Spleen (tissue), 11 donors: ENCODE measurements around the gene SIM1. TPM values are rescaled to one million over a fixed set of nuclear protein-coding genes. Genes with fewer than 3 reads are reported as not detected.

Source experiments
- DNase-seq: peaks from one replicate; pipeline ENCODE4 v3.0.0-alpha.2; 2020
- H3K27ac ChIP-seq, 8 donors: fragments of 200-600 bp; sonication (generic) in 7 of 8; 1 replicate in 4 of 8; 2 replicates in 4 of 8; pipeline versions ENCODE4 v1.5.0 to v1.8.0; 2016 to 2021; ENCODE audit warnings: inconsistent platforms in 4 of 8, mild to moderate bottlenecking in 4 of 8, moderate library complexity in 1 of 8
- H3K27me3 ChIP-seq, 7 donors: fragments of 200-600 bp; sonication (generic) in 6 of 7; replicated peaks in 1 of 7; 1 replicate in 4 of 7; 2 replicates in 3 of 7; pipeline versions ENCODE4 v1.5.0 to v1.8.0; 2016 to 2021; ENCODE audit warnings: inconsistent platforms in 3 of 7, mild to moderate bottlenecking in 1 of 7
- H3K36me3 ChIP-seq, 6 donors: fragments of 200-600 bp; sonication (generic) in 5 of 6; 1 replicate in 4 of 6; 2 replicates in 2 of 6; pipeline versions ENCODE4 v1.5.0 to v1.8.0; 2016 to 2021; ENCODE audit warnings: inconsistent platforms in 2 of 6
- H3K4me1 ChIP-seq, 6 donors: fragments of 200-600 bp; sonication (generic) in 5 of 6; 1 replicate in 3 of 6; 2 replicates in 3 of 6; pipeline versions ENCODE4 v1.5.0 to v1.8.0; 2016 to 2021; ENCODE audit warnings: inconsistent platforms in 3 of 6
- H3K4me3 ChIP-seq, 8 donors: fragments of 200-600 bp; sonication (generic) in 7 of 8; 1 replicate in 4 of 8; 2 replicates in 4 of 8; pipeline versions ENCODE4 v1.5.0 to v1.8.0; 2016 to 2021; ENCODE audit warnings: inconsistent platforms in 4 of 8, mild to moderate bottlenecking in 4 of 8, moderate library complexity in 2 of 8
- H3K9me3 ChIP-seq, 8 donors: fragments of 200-600 bp; sonication (generic) in 7 of 8; 1 replicate in 4 of 8; 2 replicates in 4 of 8; pipeline versions ENCODE4 v1.5.0 to v1.8.0; 2016 to 2021; ENCODE audit warnings: inconsistent platforms in 4 of 8
- CTCF ChIP-seq, 11 experiments: fragments of 200-600 bp in 7 of 11; fragments of 450-650 bp in 4 of 11; sonication (generic) in 4 of 11; IDR thresholded peaks in 8 of 11; conservative IDR thresholded peaks in 3 of 11; 1 replicate in 7 of 11; 2 replicates in 4 of 11; pipeline versions ENCODE4 v1.4.0 to v1.8.0; 2016 to 2021; ENCODE audit warnings: antibody characterized with exemption in 11 of 11, inconsistent platforms in 4 of 11, mild to moderate bottlenecking in 1 of 11
- POLR2A ChIP-seq, 3 donors: fragments of 450-650 bp; IDR thresholded peaks; one replicate each; pipeline ENCODE4 v1.5.1; 2017; ENCODE audit warnings: antibody characterized with exemption in 3 of 3, mild to moderate bottlenecking in 1 of 3
- POLR2AphosphoS5 ChIP-seq, 3 donors: sonication (generic); formaldehyde crosslinking; IDR thresholded peaks; one replicate each; pipeline ENCODE4 v1.5.1; 2017; ENCODE audit warnings: antibody characterized with exemption in 3 of 3
- WGBS, 5 donors: extraction: QIAGEN DNeasy Blood & Tissue Kit in 3 of 5; methylation state at CpG; one replicate each; pipeline versions ENCODE4 v1.1.5 to v1.1.7; 2013 to 2018; 5-methylcytosine and 5-hydroxymethylcytosine counted together
- intact Hi-C: fragments of 100-400 bp; cut with DNase I; formaldehyde crosslinking; loops from one replicate; pipeline ENCODE4 v1.15.0; 2023; ENCODE audit warnings: low total_unique reads
- polyA plus RNA-seq, 3 donors: library from polyadenylated mRNA; stranded (reverse); fragments of 200-250 nt; gene quantifications; one replicate each; pipeline ENCODE4 v1.2.1, GENCODE V29; 2013
- total RNA-seq, 7 donors: library from RNA; depleted of rRNA in 3 of 7; stranded (reverse); fragments of >200 nt in 3 of 7; fragmentation: NEBNext Ultra II Directional in 4 of 7; extraction: Animal tissue kit (Norgen Biotek cat#: 25700) in 4 of 7; gene quantifications; one replicate each; pipeline versions ENCODE4 v1.1.0 to v1.2.1, GENCODE V29; 2016 to 2021
- donor health status: healthy with polysubstance abuse.
- donor health status: DM: no; HTN: no; CAD: no; lungs with moderate emphysema.
- donor health status: DM: no; HTN: no; CAD: no.
- donor health status: Bipolar disorder and iron deficiency.
- donor health status: healthy.
- donor health status: DM: no; HTN: no; CAD: no.
- donor health status: DM: yes; HTN: yes; CAD: no.

The SIM1 gene
- total and polyA plus RNA-seq, 10 donors = not detected

DNA sequence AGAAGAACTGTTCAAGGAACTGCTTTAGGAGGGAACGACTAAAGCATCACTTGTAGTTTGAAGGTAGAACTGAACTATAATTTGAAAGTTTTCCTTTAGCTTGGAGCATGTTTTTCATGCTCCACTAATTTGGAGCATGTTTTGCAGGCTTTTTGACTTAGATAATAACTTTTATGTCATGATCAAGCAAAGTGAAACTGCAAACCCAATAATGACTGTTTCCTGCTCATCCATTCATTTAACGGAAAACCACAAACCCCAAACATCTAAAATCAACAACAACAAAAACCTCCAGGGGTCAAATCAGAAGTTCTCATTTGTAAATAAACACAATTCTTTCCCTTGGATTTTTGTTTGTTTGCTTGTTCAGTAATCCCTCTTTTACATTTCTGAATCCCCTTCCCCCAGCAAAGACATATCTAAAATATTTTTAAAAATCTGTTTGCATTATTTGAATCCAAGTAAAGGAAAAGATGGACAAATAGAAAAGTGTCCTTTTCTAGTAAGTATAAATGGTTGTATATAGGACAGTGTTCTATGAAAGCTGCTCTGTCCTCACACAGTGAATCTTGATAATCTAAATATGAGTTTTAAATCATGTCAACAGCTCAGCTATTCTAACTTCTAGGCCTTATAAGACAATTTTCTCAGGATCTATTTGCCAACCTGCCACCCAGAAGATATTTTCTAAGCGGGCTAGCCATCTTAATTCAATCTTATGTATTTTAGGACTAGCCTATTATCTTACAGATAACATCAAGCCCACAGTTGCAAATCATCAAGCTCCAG lies 2.6 kb downstream of the SIM1 start:
- 6 to 14% (median 11%) methylated on average over 3 of the region's 3 CpGs for WGBS, 5 donors
- no peak overlapping the region for H3K27ac ChIP-seq
- no peak overlapping the region for H3K4me3 ChIP-seq
- TF ChIP-seq POLR2A (IDR thresholded peaks at IDR 0.05) = no peak
- no peak for TF ChIP-seq POLR2AphosphoS5 (IDR thresholded peaks at IDR 0.05)
- TF ChIP-seq CTCF (IDR thresholded peaks at IDR 0.05 in 8 of 11, conservative IDR thresholded peaks at IDR 0.05 in 3 of 11) = no peak
- DNase-seq = no peak
- H3K4me1 ChIP-seq = peaks cover 0 to 45% (median 25%) of the 10 kb centered on the region in 6 donors
- intact Hi-C loops = no loop called here
- no peaks in the 10 kb centered on the region for H3K36me3 ChIP-seq
- H3K9me3 ChIP-seq = peaks cover 0 to 31% (median 0%) of the 10 kb centered on the region in 8 donors
- peaks cover 37 to 100% (median 100%) of the 10 kb centered on the region in 7 donors for H3K27me3 ChIP-seq

DNA sequence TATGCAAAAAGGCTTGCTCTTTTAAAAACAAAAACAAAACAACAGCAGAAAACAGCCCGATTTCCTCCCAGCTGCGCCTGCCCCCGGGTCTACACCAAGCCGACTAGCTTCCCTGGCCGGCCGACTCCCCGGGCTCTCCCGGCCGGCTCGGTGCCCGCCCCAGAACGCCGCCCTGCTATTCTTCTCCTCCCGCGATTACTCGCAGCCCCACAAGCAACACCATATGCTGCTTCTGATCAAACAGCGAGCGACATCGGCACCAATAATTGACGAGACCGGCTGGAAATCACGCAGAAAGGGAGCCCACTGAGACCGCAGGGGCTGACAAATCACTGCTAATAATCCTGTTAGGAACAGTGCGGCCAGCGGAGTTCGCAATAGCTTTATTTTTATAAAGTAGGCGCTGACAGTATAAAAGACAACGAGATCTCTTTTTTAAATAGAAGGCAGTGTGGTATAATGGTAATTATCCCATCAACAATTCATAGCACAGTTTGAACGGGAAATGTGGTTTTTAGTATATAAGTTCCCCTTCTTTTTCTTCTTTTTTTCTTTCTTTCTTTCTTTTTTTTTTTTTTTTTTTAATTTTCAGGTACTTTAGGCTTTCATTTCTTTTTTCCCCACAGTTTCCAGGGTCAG lies 3.3 kb downstream of the SIM1 start:
- TF ChIP-seq POLR2A (IDR thresholded peaks at IDR 0.05) = no peak
- TF ChIP-seq CTCF (IDR thresholded peaks at IDR 0.05 in 8 of 11, conservative IDR thresholded peaks at IDR 0.05 in 3 of 11) = no peak
- no peak for TF ChIP-seq POLR2AphosphoS5 (IDR thresholded peaks at IDR 0.05)
- intact Hi-C loops = no loop called here
- no peak for DNase-seq
- H3K36me3 ChIP-seq = no peaks in the 10 kb centered on the region
- WGBS, 5 donors = 4 to 13% (median 9%) methylated on average over 29 of the region's 29 CpGs
- peaks cover 0 to 38% (median 23%) of the 10 kb centered on the region in 6 donors for H3K4me1 ChIP-seq
- H3K4me3 ChIP-seq = no peak overlapping the region
- peaks cover 0 to 37% (median 0%) of the 10 kb centered on the region in 8 donors for H3K9me3 ChIP-seq
- H3K27ac ChIP-seq = no peak overlapping the region
- peaks cover 37 to 100% (median 100%) of the 10 kb centered on the region in 7 donors for H3K27me3 ChIP-seq

- TF ChIP-seq POLR2AphosphoS5 (IDR thresholded peaks at IDR 0.05) = no peak
- TF ChIP-seq CTCF (IDR thresholded peaks at IDR 0.05 in 8 of 11, conservative IDR thresholded peaks at IDR 0.05 in 3 of 11) = no peak
- TF ChIP-seq POLR2A (IDR thresholded peaks at IDR 0.05) = no peak
- no peak for DNase-seq
- Histone ChIP-seq H3K9me3 (peaks cover 0 to 43% (median 0%) of the 10 kb centered on the region in 8 donors), H3K27ac (no peak overlapping the region), H3K36me3 (no peaks in the 10 kb centered on the region), H3K4me1 (peaks cover 0 to 38% (median 23%) of the 10 kb centered on the region in 6 donors), H3K4me3 (no peak overlapping the region), H3K27me3 (peaks cover 40 to 100% (median 100%) of the 10 kb centered on the region in 7 donors)
- WGBS, 5 donors = 4 to 9% (median 5%) methylated on average over 9 of the region's 9 CpGs
- intact Hi-C loops = no loop called here
These were observed 4.0 kb downstream of the SIM1 start for GRCh38 chr6:100460650-100461204.
